SU-DHL-6 (cell line): Measurements from ENCODE around the gene PPP2R3A.

Experiments used
- EZH2phosphoT487 ChIP-seq: fragments of 200-600 bp; sonication (generic), shearing (Covaris generic); conservative IDR thresholded peaks from 2 replicates; pipeline ENCODE4 v1.6.1; 2018; ENCODE audit warnings: mild to moderate bottlenecking, antibody characterized with exemption, low read length, moderate library complexity, mixed read lengths
- TF ChIP-seq, protein P1 (sequence below): fragments of 200-600 bp; sonication (generic); IDR thresholded peaks from one replicate; pipeline ENCODE4 v1.5.1; 2017; ENCODE audit warnings: antibody characterized with exemption, mild to moderate bottlenecking, low read length, moderate library complexity; ENCODE audit not compliant: insufficient read depth, poor library complexity, severe bottlenecking

DNA sequence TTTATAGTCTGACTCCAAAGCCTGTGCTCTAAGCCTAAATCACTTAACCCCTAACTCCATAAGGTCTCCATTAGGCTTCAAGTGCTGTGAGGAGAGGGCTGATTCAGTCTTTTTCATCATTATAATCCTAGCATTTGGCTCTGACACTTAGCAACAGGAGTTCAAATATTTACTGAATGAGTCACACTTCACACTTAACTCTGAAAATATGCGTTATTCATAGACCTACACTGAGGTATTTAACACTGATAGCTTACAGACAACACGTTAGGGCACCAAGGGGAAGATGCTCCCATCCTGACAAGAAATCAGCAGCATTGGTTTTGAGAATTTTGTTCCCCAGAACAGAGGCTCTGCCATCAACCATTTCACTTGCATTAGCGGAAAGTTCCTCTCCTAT, 177.1 kb downstream of the PPP2R3A start:
- no peak for TF ChIP-seq EZH2phosphoT487
- TF ChIP-seq, protein P1, sequence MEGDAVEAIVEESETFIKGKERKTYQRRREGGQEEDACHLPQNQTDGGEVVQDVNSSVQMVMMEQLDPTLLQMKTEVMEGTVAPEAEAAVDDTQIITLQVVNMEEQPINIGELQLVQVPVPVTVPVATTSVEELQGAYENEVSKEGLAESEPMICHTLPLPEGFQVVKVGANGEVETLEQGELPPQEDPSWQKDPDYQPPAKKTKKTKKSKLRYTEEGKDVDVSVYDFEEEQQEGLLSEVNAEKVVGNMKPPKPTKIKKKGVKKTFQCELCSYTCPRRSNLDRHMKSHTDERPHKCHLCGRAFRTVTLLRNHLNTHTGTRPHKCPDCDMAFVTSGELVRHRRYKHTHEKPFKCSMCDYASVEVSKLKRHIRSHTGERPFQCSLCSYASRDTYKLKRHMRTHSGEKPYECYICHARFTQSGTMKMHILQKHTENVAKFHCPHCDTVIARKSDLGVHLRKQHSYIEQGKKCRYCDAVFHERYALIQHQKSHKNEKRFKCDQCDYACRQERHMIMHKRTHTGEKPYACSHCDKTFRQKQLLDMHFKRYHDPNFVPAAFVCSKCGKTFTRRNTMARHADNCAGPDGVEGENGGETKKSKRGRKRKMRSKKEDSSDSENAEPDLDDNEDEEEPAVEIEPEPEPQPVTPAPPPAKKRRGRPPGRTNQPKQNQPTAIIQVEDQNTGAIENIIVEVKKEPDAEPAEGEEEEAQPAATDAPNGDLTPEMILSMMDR = no peak
